NCI-H82 treated with DMSO at 0.1 percent for 48 hours (cell line): ENCODE results near the gene EML4.

ENCODE experiments used
- DNase-seq: peaks from one replicate; lab custom pipeline; 2025; ENCODE audit not compliant: unreplicated experiment; lab: John Stamatoyannopoulos, UW

EML4 gene

DNA sequence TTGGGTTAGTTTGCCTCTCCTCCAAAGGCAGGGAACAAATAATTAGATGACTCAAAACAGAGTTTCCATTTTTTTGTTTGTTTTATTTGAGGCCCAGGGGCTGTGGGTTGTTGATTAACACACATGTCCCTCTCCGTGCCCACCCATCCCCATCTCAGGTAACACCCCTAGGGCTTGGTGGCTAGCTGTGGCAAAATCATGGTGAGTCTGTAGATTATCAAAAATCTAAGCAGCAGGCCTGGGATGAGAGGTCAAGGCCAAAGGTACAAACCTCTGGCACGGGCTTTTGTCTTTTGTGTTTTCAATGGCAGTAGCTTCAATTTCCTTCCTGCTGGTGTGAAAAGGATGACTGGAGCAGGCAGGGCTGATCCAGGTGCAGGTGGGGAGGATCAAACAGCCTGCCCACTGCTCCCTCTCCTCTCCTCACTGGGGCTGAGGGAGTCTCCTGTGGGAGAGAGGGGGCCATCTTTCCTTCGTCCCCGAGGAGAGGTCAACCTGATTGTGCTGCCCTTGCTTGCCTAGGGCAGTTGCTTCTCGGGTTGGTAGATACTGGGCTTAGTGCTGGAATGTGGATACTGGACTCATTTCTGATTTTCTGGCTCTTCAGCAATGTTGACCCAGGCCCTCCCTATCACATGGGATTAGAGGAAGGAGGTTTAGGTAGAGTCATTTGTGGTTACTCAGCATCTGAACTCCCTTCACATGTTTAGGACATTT, 31.9 kb upstream of the EML4 start:
- no peak for DNase-seq

DNA sequence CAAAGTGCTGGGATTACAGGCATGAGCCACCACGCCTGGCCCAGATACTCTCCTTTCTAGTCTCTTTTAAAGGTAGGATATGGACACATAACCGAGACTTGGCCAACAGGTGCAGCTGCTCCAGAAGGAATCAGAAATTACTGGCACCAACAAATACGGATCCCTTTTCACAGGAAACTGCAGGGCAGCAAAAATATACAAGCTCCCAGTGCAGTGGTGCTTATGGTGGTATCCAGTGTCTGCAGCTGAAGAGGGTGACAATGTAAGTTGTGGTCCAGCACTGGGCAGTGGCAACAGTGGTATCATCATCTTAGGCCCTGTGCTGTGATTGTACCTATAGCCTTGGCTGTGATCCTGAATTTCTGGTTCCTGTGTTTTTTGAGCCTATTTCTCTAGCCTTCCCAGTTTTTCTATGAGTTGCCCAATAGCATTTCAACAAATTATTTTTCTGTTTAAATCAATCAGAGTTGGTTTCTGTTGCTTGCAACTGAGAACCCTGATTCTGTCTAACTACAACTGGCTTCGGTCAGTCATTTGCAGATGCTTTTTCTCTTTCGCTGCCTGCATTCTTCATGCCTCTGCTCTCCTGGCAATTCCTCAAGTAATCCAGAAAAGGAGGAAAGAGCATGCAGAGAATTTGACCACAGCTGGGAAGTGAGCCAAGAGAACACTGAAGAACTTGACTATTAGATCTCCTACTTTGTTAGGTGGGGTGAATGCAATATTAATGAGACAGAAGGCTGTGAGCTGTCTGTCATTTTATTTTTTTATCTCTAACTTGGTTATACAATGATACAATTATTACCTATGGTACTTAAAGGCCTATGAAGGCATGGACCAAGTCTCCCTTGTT, 30.8 kb upstream of the EML4 start:
- no peak for DNase-seq

DNA sequence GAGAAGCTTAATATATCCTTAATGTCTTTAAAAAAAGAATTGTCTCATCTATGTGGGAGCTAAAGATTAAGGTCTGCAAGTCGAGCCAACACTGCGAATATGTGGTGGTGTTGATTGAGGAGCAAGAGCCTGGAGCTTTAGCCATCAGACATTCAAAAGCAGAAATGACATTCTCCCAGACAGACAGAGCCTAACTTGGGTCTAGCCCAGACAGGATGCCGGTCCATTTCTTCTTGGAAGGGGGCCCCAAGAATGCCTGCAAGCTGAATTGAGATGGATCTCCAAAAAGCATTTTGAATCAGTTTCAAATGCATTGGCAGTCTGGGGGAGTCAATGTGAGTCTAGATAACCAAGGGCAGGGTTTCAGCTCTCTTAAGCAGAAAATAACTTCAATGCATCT, 30.1 kb upstream of the EML4 start:
- DNase-seq: no peak

DNA sequence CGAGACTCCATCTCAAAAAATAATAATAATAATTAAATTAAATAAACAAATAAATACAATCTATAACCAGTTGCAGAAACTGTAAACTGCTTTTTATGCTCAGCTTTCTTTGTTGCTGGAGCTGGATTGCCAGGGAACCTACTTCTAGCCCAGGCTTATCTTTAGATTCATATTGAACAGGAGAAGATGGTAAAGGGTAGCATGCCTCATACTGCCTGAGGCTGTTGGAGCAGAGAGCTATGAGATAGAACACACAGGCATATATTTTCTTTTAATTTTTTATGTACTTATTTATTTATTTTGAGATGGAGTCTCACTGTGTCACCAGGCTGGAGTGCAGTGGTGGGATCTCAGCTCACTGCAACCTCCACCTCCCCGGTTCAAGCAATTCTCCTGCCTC, 28.7 kb upstream of the EML4 start:
- no peak for DNase-seq

DNA sequence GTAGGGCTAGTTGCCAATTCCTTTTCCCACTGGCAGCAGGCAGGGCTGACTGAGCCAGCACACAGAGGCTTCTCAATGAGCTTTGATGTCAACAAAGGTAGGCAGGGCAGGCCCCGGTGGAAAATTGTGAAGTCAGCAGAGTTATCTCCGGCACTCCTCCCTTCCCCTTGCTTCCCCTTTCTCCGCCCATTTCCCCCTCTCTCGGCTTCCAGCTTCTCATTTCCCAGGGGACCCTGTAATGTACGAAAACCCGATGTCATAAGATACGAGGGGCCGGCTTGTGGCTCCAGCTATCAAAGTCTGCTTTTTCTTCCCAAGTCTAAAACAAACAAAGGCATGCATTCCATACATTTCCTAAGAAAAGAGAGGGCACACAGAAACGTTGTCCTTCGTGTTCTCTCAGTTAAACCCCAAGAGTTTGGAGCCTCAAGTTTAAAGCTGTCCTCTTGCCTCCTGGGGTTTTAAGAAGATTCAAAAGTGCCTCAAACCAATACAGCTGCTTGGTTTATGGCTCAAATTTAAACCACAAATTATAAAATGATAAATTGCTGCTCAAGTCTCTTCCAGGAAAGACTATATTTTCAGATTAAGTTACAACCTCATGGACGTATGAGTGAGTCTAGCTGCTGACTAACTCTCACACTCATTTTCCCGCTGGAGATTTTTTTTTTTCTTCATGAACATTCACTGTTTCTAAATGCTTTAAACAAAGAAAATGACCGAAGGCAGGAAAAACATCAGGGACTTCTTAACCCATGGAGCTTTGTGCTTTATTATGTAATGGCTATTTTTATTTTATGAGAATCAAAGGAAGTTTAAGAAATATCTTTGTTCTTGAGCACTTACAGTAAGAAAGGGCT, 27.2 kb upstream of the EML4 start:
- DNase-seq: no peak

DNA sequence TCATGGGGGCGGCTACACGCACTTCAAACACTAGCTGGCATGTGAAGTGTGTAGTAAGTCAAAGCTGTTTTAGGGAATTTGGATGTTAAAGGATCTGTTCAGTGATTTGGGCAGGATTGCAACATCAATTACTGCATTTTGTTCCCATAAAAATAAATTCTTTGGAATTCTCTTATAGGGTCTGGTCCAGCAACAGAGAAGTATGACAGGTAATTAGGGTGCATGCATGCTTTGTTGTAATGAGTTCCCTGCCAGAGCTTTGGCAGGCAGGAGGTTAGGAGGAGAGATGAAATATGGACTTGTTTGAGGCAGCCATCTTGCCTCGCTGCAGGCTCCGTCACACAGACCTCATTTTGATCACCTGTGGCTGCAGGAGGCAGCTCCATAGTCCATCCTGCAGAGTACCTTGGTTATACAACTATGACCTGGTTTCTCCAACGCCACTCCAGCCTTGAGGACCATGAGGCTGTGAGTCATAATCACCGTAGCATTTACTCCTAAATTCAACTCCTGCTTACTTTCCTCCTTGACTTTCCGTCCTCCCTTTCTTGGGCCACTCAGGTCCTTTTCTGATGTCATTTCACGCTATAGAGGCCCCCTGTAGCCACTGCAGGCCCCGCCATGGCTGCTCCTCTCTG, 26.5 kb upstream of the EML4 start:
- no peak for DNase-seq

DNA sequence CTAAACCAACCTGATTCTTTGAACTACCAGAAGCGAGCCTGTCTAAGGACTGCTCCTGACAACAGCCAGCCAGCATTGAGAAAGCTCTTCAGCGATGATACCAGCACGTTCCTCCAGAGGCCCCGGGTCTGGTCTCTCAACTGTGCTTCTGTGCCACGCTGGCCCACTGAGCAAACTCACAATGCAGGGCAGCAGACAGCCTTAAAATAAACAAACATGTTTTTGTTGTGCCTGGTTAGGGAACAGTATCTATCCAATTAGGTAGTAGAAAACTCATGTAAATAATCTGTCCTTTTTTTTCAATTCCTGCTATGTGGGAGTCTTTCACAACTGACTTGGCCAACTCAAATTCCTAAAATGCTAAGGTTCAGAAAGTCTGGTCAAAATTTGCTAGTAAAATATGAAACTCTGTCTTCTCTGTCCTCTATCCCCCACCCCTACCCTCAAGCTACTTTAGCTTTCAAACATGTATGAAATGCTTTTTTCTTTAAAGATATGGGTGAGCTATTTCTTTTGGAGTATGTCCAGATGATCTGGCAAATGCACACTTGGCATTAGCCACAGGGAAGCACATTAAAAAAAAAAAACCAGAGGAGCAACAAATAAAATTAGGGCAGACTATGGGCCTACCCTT, 21.4 kb upstream of the EML4 start:
- no peak for DNase-seq

DNA sequence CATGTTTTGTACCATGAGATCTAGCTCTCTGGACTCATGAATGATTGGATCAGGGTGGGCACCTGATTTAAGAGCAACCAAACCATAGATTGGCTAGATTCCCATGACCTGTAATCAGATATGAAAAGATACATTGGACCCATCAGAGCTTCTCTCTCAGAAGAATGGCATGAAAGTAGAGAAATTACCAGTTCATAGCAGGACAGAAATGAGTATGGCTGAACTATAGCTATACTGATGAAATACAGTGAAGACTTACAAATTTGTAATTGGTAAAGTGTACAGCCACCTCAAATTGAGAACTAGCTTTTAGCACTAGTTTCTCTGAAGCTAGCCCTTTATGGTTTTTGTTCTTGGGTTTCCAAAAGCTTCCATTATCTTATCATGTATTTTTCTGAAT, 19.0 kb upstream of the EML4 start:
- DNase-seq: no peak

DNA sequence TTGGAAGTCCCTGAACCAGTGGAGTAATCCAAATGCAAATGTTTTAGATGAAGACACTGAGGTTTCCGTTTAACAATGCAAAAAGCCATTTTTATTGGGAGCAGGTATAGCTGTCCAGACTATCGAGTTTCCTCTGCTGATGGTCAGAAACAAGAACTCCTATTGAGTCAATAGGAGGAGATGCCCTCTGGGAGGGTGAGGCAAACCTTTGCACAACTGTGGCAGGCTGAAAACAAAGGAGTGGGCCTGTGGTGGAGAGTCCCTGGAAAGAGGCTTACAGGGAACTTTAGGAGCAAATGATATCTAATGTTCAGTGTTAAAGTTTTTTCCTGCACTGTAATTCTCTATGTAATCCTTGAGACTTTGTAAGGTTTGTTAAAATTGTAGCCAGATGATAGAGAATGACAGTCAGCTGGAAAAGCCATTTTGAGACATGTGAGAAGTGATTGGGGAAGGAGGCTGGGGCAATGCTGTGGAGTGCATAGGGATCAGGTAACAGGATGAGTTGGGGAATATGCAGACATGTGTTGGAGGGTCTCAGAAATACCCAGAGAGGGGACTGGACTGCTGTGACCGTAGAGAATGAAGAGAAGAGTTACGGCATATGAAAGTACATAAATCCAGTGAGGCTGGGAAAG, 15.1 kb upstream of the EML4 start:
- DNase-seq: no peak

DNA sequence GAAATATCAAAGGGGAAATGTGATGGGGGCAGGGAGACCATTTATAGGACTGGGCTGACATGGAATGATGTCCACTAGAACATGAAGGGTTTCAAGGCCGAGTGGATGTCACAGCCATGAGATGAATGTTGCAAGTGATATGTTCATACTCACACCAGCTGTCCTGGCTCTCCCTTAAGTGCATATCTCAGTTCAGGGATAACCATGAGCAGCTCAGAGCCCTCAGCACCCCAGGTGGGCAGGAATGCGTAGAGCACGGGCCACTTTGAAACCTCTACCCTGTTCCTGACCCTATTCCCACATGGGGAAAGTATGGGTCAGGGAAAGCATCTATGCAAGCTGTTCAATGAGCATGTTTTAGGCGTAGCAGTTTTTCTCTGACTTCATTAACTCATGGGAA, 12.4 kb upstream of the EML4 start:
- DNase-seq: no peak

DNA sequence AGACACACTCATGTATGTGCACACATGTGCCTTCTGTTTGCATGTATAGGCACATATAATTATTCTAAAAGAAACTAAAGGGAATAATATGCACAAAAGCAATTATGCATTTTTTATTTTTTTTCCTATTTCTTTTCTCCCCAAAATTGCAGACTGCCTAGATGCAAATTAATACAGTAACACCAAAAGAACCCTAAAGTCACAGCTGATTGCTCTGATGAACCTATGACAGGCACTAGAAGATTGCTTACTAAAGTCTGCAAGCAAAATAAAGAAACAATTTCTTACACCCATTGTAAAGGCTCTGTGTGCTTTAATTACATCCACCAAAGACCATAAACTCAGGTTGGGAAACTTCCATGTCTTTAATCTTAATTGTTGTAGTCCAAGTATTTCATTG, 7.7 kb upstream of the EML4 start:
- no peak for DNase-seq

DNA sequence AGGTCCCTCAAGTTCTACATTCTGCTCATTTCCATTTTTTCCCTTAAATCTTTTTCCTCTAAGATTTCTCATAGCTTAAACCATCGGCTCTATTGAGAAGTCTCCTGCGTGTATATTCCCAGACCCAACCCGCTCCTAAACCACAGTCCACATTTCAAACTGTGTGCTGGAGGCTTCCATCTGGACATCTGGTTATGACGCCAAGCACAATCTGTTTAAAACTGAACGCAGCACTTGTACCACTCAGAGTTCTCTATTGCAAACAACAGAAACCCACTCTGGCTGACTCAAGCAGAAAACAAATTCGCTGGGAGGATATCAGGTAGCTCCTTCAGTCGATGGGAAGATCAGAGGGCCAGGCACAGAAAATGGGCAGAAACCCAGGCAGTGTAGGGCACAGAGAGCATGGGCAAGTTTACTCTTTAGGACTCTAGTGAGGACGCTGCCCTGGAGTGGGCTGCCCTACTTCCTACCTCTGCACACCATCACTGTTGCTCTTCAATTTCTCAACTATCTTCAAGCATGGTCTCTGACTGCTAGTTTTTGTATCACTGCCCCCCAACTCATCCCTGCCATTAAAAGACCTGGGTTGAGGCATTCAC, 5.6 kb upstream of the EML4 start:
- peak; percentile 78 for DNase-seq

DNA sequence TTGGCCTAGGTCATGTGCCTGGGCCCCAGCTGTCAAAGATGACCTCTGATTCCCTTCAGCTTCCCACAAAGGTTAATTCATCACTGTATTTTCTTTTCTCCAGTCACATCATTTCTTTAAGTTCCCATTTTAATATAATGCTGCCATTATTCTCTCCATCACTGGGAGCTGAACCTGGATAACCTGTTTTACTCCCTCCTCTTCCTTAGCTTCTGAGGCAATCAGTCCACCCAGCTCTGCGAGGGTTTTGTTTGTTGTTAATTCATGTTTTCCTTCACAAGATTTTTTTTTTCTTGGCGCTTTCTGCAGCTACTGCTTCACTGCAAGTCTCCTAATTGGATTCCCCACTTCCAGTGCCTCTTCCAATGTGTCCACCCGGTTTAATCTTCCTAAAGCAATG, 5.1 kb upstream of the EML4 start:
- peak; percentile 93 for DNase-seq

DNA sequence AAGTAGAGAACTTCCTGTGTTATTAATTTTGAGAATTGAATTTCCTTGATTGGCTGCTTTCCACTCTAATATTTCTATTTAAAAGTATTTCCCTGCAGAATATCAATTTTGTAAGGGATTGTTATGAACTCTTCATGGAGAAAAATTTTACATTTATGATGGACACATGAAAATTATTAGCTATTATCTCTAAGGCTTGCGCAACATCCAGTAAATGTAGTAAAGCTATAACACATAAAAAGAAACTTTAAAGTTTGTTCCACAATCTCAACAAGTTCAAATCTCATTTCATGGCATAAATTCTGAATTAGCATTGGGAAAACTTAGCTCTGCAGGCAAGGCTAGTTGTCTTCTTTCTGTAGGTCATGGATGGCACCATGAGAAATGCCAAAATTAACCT, 4.2 kb upstream of the EML4 start:
- no peak for DNase-seq

DNA sequence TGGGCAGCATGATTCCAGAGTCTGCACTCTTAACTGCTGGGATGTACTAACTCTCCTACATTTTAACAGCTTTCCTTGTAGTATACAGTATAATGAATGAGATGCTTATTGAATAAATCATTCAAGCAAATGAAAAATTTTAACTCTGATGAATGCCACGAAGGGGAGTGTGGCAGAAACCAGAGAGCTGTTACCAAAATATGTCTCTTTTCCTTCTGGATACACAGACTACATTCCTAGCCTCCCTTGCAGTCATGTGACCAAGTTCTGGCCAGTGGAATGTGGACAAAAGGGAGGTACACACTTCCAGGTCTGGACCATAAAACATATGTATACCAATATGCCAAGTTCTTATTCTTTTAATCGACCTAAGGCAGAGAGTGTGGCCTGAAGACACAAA, 1.7 kb upstream of the EML4 start:
- no peak for DNase-seq

DNA sequence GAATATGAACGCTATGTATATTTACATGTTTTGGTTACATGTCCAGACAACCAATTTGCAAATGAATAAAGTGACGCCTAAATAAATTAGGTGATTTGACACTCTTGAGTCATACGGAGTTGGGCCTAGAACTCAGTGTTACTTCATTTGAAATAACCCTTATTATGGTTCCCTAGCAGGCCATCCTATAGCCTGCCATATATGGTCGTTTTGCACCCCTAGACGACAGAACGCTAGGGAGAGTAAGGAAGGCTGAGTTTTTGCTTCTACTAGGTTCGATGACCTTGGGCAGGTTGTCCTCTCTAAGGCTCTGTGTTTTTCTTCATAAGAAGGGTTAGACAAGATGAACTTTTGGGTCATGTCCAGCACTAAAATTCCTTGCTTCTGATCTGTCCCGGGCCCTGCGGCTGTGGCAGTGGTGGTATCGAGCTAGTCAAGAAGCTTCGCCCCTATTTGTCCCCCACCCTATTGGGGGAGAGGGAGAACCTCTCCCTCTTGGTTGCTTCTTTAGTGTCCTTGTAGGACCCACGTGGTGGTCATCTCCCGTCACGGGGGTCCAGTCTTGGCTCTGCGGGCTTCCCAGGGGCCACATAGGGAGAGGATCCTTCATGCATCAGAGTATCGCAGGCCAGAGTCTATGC, 574 bp upstream of the EML4 start:
- DNase-seq: no peak

DNA sequence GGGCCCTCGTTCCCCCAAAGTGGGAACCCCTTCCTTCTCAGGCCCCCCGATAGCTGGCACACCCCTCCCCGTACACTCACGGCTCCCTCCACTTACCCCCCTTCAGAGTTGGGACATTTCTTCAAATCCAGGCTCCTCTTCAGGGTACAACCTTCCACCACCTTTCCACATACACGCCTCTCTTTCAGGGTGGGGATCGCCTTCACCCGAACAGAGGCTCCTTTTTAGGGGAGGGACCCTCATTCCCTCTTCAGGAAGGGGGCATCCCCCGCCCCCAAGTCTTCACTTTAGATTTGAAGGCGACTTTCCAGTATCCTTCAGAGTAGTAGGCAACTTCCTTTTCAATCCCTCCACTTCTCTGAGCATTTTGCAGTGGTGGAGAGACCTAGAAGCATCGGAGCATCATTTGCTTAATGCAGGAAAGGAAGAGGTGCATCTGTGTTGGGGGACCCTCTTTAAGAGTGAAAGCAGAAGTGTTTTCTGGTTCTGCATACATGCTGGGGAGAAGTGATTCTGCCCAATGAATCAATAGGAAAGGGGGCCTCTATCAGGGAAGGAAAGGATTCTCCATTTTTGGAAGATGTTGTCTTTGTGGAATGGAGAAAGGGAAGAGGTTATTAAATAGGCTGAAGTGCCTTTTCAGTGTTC, 845 bp downstream of the EML4 start:
- DNase-seq: no peak

DNA sequence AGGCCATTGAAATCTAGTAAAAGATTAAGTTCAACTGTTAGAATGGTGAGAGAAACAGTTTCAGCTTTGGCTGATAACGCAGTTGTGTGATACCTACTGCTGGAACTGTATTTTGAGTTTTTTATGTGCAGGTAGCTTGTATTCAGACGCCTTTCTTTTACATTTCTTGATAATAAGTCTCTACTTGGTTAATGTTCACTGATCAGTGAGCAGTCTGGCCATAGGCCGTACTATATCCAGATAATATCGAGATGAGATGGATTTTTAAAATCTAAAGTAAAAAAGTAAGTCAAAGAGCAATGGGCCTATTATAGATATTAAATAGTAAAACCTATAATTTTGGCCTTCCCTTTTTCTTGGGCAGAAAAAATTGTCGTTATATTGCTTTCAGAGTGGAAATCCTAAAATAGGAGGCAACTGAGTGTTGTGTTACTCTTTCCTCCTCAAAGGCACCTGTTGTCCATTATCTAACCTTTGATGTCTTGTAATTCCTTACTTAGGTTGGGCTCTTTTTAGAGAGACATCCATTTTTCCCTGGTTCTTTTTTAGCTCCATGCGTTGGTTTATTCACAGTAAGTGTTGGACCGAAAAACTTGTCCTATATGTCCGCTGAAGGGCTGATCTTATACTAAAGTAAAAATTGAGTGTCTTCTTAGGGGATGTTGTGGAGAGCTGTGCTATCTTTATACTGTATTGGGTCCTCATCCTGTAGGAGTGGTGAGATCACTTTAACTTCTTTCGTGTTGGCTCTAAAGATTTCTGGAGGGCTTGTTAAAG, 1.7 kb downstream of the EML4 start:
- DNase-seq: no peak
